ENCODE results near the gene GPR55.

DNA sequence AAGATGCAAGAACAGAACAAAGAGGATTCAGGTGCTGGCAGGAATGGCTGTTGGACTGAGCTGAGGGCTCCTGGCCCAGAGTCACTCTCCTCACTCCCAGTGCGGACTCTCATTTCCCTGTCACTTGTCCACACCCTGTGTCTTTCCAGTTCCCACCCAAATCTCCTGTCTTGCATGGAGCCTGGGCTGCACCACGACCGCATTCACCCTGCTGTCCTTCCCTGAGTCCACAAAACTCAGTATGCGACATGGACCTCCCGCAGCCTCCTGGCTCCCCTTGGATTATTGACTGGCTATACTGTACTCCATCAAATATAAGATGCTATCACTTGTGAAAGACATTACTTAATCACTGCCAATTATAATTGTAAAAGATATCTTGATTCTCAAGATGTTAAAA is 62.8 kb downstream of the GPR55 start:
- TF ChIP-seq, protein P1, sequence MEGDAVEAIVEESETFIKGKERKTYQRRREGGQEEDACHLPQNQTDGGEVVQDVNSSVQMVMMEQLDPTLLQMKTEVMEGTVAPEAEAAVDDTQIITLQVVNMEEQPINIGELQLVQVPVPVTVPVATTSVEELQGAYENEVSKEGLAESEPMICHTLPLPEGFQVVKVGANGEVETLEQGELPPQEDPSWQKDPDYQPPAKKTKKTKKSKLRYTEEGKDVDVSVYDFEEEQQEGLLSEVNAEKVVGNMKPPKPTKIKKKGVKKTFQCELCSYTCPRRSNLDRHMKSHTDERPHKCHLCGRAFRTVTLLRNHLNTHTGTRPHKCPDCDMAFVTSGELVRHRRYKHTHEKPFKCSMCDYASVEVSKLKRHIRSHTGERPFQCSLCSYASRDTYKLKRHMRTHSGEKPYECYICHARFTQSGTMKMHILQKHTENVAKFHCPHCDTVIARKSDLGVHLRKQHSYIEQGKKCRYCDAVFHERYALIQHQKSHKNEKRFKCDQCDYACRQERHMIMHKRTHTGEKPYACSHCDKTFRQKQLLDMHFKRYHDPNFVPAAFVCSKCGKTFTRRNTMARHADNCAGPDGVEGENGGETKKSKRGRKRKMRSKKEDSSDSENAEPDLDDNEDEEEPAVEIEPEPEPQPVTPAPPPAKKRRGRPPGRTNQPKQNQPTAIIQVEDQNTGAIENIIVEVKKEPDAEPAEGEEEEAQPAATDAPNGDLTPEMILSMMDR (conservative IDR thresholded peaks at IDR 0.05 in 1 of 2, IDR thresholded peaks at IDR 0.05 in 1 of 2; ENCODE audit: extremely low read depth in 1 of 2, insufficient read depth in 1 of 2, low read depth in 1 of 2, low read length in 2 of 2), result no peak
- no peak for TF ChIP-seq EZH2 (IDR thresholded peaks at IDR 0.05; ENCODE audit: borderline replicate concordance, low read length)

All from mammary epithelial cell (primary cell).